HepG2 (cell line): ENCODE results near the gene CMIP. TPM values are rescaled to one million over a fixed set of nuclear protein-coding genes. Genes with fewer than 3 reads are reported as not detected.

Experiments used
- ATAC-seq: fragments of 200-7000 bp; cut with Tn5 transposase; 3 replicates; pipeline ENCODE4 v1.9.1; 2020; ENCODE audit warnings: mild to moderate bottlenecking, moderate library complexity
- BruUV-seq: library from RNA; stranded (reverse); fragments of 400-500 nt; replicated peaks from 2 replicates; lab custom pipeline; 2021; lab: Mats Ljungman, UMichigan
- CTCF ChIA-PET: fragments of 300-600 bp; formaldehyde crosslinking; extraction: SDS; loops from one replicate; lab custom pipeline; 2021; ENCODE audit warnings: low total read pairs, inconsistent platforms, low intra/inter-chr PET ratio; lab: Yijun Ruan, JAX
- POLR2A ChIA-PET: fragments of 350-600 bp; sonication (Branson Sonifier 250); formaldehyde crosslinking; loops from one replicate; lab custom pipeline; 2020; ENCODE audit warnings: antibody characterized with exemption, inconsistent platforms; lab: Yijun Ruan, JAX
- DNase-seq: peaks from one replicate; pipeline ENCODE4 v3.0.0-alpha.2; 2015; ENCODE audit warnings: low spot score
- FAIRE-seq: peaks from 3 replicates; lab custom pipeline; 2011; peaks lifted over from hg19 to GRCh38; lab: Jason Lieb, UNC
- H2AFZ ChIP-seq: one replicate; pipeline ENCODE4 v1.6.1; 2011; ENCODE audit warnings: low read length, inconsistent platforms
- H3K27ac ChIP-seq: fragments of 300-600 bp; 3 replicates; pipeline ENCODE4 v1.8.0; 2011; ENCODE audit warnings: mixed run types, mild to moderate bottlenecking, mixed read lengths, low read length, inconsistent platforms; ENCODE audit not compliant: insufficient read depth; ENCODE audit errors: extremely low read length
- H3K27me3 ChIP-seq, 2 experiments: fragments of 200-600 bp in 1 of 2; 2 replicates in 1 of 2; 3 replicates in 1 of 2; pipeline versions ENCODE4 v1.6.0 to v1.8.0; 2011; ENCODE audit warnings: low read length in 2 of 2, mild to moderate bottlenecking in 2 of 2, moderate library complexity in 2 of 2, inconsistent platforms in 1 of 2; ENCODE audit not compliant: insufficient read depth in 2 of 2, control insufficient read depth in 1 of 2
- H3K36me3 ChIP-seq, 2 experiments: fragments of 200-600 bp in 1 of 2; replicated peaks in 1 of 2; 2 replicates in 1 of 2; 3 replicates in 1 of 2; pipeline versions ENCODE4 v1.5.1 to v1.8.0; 2011; ENCODE audit warnings: low read length in 2 of 2, inconsistent platforms in 1 of 2; ENCODE audit not compliant: insufficient read depth in 2 of 2, control insufficient read depth in 1 of 2
- H3K4me1 ChIP-seq: 2 replicates; pipeline ENCODE4 v1.5.1; 2012; ENCODE audit warnings: low read length, inconsistent platforms; ENCODE audit not compliant: insufficient read depth
- H3K4me2 ChIP-seq: 2 replicates; pipeline ENCODE4 v1.6.0; 2011; ENCODE audit warnings: low read depth, low read length, inconsistent platforms
- H3K4me3 ChIP-seq, 3 experiments: fragments of 200-600 bp in 1 of 3; sonication (generic), shearing (Covaris generic) in 1 of 3; replicated peaks in 1 of 3; 2 replicates each; pipeline ENCODE4 v1.5.1; 2011 to 2016; ENCODE audit warnings: low read length in 3 of 3, inconsistent platforms in 2 of 3, low read depth in 2 of 3, mild to moderate bottlenecking in 2 of 3, control low read depth in 1 of 3, mixed read lengths in 1 of 3; ENCODE audit not compliant: insufficient read depth in 1 of 3
- H3K79me2 ChIP-seq: one replicate; pipeline ENCODE4 v1.6.1; 2011; ENCODE audit warnings: low read length, inconsistent platforms; ENCODE audit not compliant: insufficient read depth
- H3K9ac ChIP-seq: 2 replicates; pipeline ENCODE4 v1.6.0; 2011; ENCODE audit warnings: mild to moderate bottlenecking, low read depth, low read length, inconsistent platforms; ENCODE audit not compliant: insufficient read depth
- H3K9me3 ChIP-seq: 2 replicates; pipeline ENCODE4 v1.5.1; 2012; ENCODE audit warnings: mild to moderate bottlenecking, low read length
- H4K20me1 ChIP-seq: 2 replicates; pipeline ENCODE4 v1.6.0; 2011; ENCODE audit warnings: inconsistent platforms, mild to moderate bottlenecking, low read length, moderate library complexity; ENCODE audit not compliant: insufficient read depth
- ATF5 ChIP-seq: sonication (generic); formaldehyde crosslinking; IDR thresholded peaks from 2 replicates; pipeline ENCODE4 v1.4.0; 2020; ENCODE audit warnings: mild to moderate bottlenecking, low read depth, missing genetic modification reagents
- CAMTA2 ChIP-seq: sonication (generic); formaldehyde crosslinking; IDR thresholded peaks from 2 replicates; pipeline ENCODE4 v1.4.0; 2020; ENCODE audit warnings: mild to moderate bottlenecking, missing genetic modification reagents, borderline replicate concordance
- CCDC6 ChIP-seq: sonication (generic); formaldehyde crosslinking; IDR thresholded peaks from 2 replicates; pipeline ENCODE4 v1.8.1; 2022; ENCODE audit warnings: mild to moderate bottlenecking, missing genetic modification reagents, moderate library complexity
- DMTF1 ChIP-seq: sonication (generic); formaldehyde crosslinking; IDR thresholded peaks from 2 replicates; pipeline ENCODE4 v1.4.0; 2020; ENCODE audit warnings: mild to moderate bottlenecking, missing genetic modification reagents
- MEIS2 ChIP-seq: sonication (generic); formaldehyde crosslinking; IDR thresholded peaks from 2 replicates; pipeline ENCODE4 v1.9.0; 2021; ENCODE audit warnings: mild to moderate bottlenecking, missing genetic modification reagents
- MTA1 ChIP-seq: sonication (generic); formaldehyde crosslinking; IDR thresholded peaks from 2 replicates; pipeline ENCODE4 v1.4.0; 2020; ENCODE audit warnings: missing genetic modification reagents, mild to moderate bottlenecking, borderline replicate concordance
- PHB2 ChIP-seq: fragments of 450-650 bp; IDR thresholded peaks from 2 replicates; pipeline ENCODE4 v1.6.1; 2018; ENCODE audit not compliant: partially characterized antibody
- RBM22 ChIP-seq: fragments of 200-400 bp; formaldehyde crosslinking; optimal IDR thresholded peaks from 2 replicates; pipeline ENCODE3; 2017; ENCODE audit warnings: mild to moderate bottlenecking, low read length, moderate library complexity
- RFX1 ChIP-seq: fragments of 450-650 bp; IDR thresholded peaks from 2 replicates; pipeline ENCODE4 v1.6.1; 2017
- RFX3 ChIP-seq: IDR thresholded peaks from 2 replicates; pipeline ENCODE4 v1.6.1; 2016; ENCODE audit warnings: missing biosample characterization, missing genetic modification reagents
- RORA ChIP-seq: sonication (generic); formaldehyde crosslinking; IDR thresholded peaks from 2 replicates; pipeline ENCODE4 v1.5.0; 2020; ENCODE audit warnings: mild to moderate bottlenecking, missing genetic modification reagents, moderate library complexity
- TCF12 ChIP-seq, 2 experiments: fragments of 450-650 bp in 1 of 2; sonication (generic) in 1 of 2; formaldehyde crosslinking in 1 of 2; IDR thresholded peaks; 2 replicates each; pipeline versions ENCODE4 v1.6.1 to v1.8.0; 2017 to 2022; ENCODE audit warnings: antibody characterized with exemption in 1 of 2, mild to moderate bottlenecking in 1 of 2, missing genetic modification reagents in 1 of 2, moderate library complexity in 1 of 2
- TFDP1 ChIP-seq: IDR thresholded peaks from 2 replicates; pipeline ENCODE4 v1.6.1; 2016; ENCODE audit warnings: missing compliant biosample characterization, missing genetic modification reagents, borderline replicate concordance
- ZBTB38 ChIP-seq: sonication (generic); formaldehyde crosslinking; IDR thresholded peaks from 2 replicates; pipeline ENCODE4 v1.5.1; 2020; ENCODE audit warnings: mild to moderate bottlenecking, missing genetic modification reagents
- WGBS: methylation state at CpG from one replicate; pipeline ENCODE4 v1.1.6; 2017; ENCODE audit warnings: low lambda C conversion rate; 5-methylcytosine and 5-hydroxymethylcytosine counted together
- in situ Hi-C: cut with HindIII; loops from 2 replicates; pipeline ENCODE4 v1.10.0; 2017; ENCODE audit warnings: low pct_unique_long_range_greater_than_20kb; ENCODE audit not compliant: extremely low pct_ligation_motif_present
- intact Hi-C: fragments of 100-400 bp; cut with micrococcal nuclease; formaldehyde crosslinking; loops from one replicate; pipeline ENCODE4 v1.10.0; 2022; ENCODE audit not compliant: unreplicated experiment
- polyA plus RNA-seq, 8 experiments: library from polyadenylated mRNA; depleted of rRNA in 3 of 8; stranded (reverse) in 7 of 8; unstranded in 1 of 8; fragments of >200 nt; fragmentation: Illumina TruSeq in 4 of 8; extraction: Trizol in 4 of 8; gene quantifications; 2 replicates each; pipeline versions ENCODE4 v1.2.1 to v1.2.3, GENCODE V29; 2011 to 2016; ENCODE audit warnings: low read depth in 4 of 8, missing spikeins in 1 of 8, mixed read lengths in 1 of 8; ENCODE audit not compliant: insufficient read depth in 1 of 8
- total RNA-seq, 5 experiments: library from RNA; depleted of rRNA; stranded (reverse); fragments of >200 nt; fragmentation: Illumina TruSeq; extraction: Trizol; gene quantifications; 2 replicates each; pipeline ENCODE4 v1.2.3, GENCODE V29; 2016; ENCODE audit warnings: low read depth in 1 of 5
- TF ChIP-seq, protein P1 (sequence below): sonication (generic); formaldehyde crosslinking; IDR thresholded peaks from 2 replicates; pipeline ENCODE4 v1.4.0; 2020; ENCODE audit warnings: mild to moderate bottlenecking, missing genetic modification reagents, borderline replicate concordance

The CMIP gene
- total and polyA plus RNA-seq, 2 of the 13 experiments (the other 11 are each of a cell fraction or from before 2014, with no cell fraction given) = 10.9 to 18.1 TPM

- WGBS = 97% methylated on average over 19 of the region's 19 CpGs
- no peak overlapping the region for H3K9ac ChIP-seq
- no peaks in the 10 kb centered on the region for H3K9me3 ChIP-seq
- intact Hi-C loops (no loop called here), in situ Hi-C loops (no loop called here)
- no peak overlapping the region for H3K4me3 ChIP-seq
- ATAC-seq (no peak), FAIRE-seq (no peak), DNase-seq (no peak)
- no peak overlapping the region for H2AFZ ChIP-seq
- ChIA-PET POLR2A (interaction anchor here (1.1 kb wide), 1 partner anchor 69 kb away, joined by 3 read pairs; no protein-coding TSS in a partner anchor), CTCF (no interaction called here)
- H3K27me3 ChIP-seq = no peaks in the 10 kb centered on the region
- no TSS peak for BruUV-seq
- H3K79me2 ChIP-seq = peaks cover 91% of the 10 kb centered on the region
- H3K4me2 ChIP-seq = no peak overlapping the region
- H3K36me3 ChIP-seq = peaks cover 17 to 57% of the 10 kb centered on the region in 2 experiments
- TF ChIP-seq RFX1 (peak; percentile 61), RFX3 (CRISPR knock-in tag) (peak; percentile 51; the same call in 1 of the 2 replicates), PHB2 (no peak), MTA1 (CRISPR knock-in tag) (no peak), RORA (CRISPR knock-in tag) (no peak), ZBTB38 (CRISPR knock-in tag) (peak; percentile 43; the same call in 1 of the 2 replicates), CAMTA2 (CRISPR knock-in tag) (no peak), TCF12 (IDR thresholded peaks at IDR 0.05) (no peak), TCF12 (CRISPR knock-in tag; IDR thresholded peaks at IDR 0.05) (no peak), ATF5 (no peak), DMTF1 (CRISPR knock-in tag) (no peak), RBM22 (peak; percentile 15), TFDP1 (CRISPR knock-in tag) (no peak), MEIS2 (no peak), CCDC6 (CRISPR knock-in tag) (no peak)
- TF ChIP-seq, protein P1, sequence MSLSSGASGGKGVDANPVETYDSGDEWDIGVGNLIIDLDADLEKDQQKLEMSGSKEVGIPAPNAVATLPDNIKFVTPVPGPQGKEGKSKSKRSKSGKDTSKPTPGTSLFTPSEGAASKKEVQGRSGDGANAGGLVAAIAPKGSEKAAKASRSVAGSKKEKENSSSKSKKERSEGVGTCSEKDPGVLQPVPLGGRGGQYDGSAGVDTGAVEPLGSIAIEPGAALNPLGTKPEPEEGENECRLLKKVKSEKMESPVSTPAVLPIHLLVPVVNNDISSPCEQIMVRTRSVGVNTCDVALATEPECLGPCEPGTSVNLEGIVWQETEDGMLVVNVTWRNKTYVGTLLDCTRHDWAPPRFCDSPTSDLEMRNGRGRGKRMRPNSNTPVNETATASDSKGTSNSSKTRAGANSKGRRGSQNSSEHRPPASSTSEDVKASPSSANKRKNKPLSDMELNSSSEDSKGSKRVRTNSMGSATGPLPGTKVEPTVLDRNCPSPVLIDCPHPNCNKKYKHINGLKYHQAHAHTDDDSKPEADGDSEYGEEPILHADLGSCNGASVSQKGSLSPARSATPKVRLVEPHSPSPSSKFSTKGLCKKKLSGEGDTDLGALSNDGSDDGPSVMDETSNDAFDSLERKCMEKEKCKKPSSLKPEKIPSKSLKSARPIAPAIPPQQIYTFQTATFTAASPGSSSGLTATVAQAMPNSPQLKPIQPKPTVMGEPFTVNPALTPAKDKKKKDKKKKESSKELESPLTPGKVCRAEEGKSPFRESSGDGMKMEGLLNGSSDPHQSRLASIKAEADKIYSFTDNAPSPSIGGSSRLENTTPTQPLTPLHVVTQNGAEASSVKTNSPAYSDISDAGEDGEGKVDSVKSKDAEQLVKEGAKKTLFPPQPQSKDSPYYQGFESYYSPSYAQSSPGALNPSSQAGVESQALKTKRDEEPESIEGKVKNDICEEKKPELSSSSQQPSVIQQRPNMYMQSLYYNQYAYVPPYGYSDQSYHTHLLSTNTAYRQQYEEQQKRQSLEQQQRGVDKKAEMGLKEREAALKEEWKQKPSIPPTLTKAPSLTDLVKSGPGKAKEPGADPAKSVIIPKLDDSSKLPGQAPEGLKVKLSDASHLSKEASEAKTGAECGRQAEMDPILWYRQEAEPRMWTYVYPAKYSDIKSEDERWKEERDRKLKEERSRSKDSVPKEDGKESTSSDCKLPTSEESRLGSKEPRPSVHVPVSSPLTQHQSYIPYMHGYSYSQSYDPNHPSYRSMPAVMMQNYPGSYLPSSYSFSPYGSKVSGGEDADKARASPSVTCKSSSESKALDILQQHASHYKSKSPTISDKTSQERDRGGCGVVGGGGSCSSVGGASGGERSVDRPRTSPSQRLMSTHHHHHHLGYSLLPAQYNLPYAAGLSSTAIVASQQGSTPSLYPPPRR (CRISPR knock-in tag) = no peak
- peaks cover 84% of the 10 kb centered on the region for H4K20me1 ChIP-seq
- peaks cover 48% of the 10 kb centered on the region for H3K4me1 ChIP-seq
- H3K27ac ChIP-seq = no peak overlapping the region
These were observed 76.6 kb downstream of the CMIP start for GRCh38 chr16:81521141-81521626.
